ENCODE measurements around the gene HDAC4.
A peak's percentile ranks its signal among the peaks of the same experiment; 100 is the strongest.

Gene HDAC4

DNA sequence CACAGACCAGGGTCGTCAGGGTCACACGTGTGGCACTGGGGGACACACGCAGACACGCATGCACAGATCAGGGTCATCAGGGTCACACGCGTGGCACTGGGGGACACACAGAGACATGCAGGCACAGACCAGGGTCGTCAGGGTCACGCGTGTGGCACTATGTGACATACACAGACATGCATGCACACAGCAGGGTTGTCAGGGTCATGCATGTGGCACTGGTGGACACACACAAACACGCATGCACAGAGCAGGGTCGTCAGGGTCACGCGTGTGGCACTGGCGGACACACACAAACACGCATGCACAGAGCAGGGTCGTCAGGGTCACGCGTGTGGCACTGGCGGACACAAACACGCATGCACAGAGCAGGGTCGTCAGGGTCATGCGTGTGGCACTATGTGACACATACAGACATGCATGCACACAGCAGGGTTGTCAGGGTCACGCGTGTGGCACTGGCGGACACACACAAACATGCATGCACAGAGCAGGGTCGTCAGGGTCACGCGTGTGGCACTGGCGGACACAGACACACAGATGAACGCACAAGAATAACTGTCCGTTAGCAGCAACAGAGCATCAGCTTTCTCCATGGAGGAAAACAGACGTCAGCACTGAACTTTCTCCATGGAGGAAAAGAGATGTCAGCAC, 34.9 kb downstream of the HDAC4 start:
- DNase-seq = no peak

DNA sequence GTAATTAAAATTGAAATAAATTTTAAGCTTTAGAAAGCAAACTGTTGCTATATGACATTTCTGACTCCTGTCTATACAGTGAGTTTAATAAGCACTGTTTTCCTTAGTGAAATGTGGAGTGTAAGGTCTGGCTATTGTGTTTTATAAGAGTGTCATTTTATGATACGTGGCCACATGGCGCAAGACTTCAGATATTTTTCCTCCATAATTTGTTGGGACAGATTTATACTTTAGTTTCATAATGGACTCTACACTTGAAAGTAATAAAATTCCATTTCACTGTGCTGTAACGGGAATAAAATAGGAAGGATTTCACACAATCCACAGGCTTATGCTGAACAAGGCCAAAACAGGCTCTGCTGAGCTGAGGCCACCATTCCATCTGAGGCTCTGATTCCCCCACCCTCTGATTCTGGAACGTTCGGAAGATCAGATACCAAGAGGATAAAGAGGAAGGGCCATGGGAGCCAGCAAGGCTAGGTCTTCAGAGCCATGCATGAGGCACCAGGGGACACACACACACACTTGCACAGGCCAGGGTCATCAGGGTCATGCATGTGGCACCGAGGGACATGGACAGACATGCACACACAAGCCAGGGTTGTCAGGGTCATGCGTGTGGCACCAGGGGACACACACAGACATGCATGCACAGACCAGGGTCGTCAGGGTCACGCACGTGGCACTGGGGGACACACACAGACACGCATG, 35.6 kb downstream of the HDAC4 start:
- DNase-seq = no peak

DNA sequence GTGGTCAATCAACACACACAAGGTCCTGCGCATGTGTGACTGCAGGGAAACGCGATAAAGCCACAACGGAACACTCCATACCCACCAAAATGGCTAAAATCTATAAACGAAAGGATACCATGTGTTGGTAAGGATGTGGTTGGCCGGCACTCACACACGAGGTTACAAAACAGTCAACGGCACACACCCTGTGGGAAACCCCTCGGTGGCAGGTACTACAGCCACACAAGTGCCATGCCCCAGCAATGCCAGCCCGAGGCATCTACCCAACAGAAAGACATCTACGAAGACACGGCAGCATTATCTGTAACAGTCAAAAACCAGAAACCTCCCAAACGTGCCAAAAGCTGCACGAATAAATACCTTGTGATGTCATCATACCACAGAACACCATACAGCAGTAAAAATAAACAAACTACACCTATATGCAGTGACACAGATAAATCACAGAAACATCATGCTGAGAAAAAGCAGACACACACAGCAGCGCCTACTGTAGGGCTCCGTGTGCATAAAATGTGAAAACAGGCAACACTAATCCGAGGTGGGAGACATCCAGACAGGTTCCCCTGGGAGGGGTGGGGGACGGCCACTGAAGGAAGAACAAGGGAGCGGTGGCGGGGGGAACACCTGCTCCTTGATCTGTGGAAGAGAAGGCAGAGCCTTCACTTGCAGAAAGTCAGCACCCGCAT, 36.7 kb downstream of the HDAC4 start:
- DNase-seq = no peak

DNA sequence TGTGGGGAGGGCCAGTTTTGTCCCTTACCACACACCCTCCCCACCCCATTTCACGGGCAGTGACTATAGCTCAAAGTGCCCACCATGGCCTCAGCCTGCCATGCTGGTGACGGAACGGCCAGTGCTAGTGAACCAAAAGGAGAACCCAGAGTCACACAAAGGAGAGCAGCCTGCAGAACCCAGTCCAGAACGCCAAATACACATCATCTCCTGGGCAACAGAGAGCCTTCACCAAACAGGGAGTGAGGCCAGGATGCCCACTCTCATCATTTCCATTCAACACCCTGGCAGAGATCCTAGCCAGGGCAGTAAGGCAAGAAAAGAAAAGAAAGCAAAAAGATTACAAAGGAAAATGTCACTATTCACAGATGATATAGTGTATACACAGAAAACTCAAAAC, 38.3 kb downstream of the HDAC4 start:
- no peak for DNase-seq

DNA sequence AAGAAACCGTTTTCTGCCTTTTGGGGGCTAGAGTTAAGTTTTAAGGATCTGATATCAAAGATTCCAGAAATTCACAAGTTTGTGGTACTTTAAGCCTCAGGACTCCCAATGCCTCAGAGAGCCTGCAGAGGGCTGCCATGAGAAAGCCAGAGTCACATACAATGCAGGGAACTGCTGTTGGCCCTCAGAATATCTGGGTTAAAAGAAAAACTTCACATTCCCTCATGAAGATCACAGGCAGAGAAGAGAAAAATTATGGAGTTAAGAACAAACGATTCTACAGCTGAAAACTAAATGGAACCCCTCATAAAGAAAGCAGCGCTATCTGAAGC, 39.5 kb downstream of the HDAC4 start:
- DNase-seq = no peak

DNA sequence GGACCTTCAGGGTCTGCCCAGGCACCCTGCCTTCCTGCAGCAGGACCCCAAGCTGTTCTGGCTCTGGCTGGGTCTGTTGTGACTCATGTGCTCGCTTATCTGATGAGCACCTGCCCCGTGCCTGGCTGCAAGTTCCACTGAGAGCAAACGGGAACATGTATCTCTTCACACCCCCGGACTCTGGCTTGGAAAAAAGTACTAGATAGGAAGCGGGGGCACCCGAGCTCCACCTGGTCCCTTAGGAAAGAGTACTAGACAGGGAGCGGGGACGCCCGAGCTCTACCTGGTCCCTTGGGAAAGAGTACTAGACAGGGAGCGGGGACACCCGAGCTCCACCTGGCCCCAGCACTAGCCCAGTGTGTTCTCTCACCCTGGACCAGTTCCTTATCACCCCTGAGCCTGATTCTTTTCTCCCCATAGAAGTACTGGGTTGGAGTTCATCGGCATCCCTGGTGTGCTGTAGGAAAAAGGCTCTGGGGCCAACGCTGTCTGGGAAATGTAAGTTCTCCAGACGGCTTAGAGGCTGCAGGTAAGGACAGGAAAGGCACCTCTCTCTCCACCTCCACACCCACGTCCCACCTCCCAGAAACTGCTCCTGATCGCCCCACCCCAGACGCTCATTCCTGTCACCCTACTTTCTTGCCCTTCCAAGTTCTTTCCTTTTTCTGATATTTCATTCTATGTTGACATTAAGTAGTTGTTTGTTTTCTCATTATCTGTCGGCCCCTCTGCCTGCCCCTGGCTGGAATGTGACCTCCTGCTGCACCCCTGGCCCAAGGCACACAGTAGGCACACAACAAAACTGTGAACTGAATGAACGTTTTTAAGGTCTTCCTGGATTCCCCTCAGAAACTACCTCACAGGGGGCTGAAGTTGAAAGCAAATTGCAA, 40.2 kb downstream of the HDAC4 start:
- no peak for DNase-seq

DNA sequence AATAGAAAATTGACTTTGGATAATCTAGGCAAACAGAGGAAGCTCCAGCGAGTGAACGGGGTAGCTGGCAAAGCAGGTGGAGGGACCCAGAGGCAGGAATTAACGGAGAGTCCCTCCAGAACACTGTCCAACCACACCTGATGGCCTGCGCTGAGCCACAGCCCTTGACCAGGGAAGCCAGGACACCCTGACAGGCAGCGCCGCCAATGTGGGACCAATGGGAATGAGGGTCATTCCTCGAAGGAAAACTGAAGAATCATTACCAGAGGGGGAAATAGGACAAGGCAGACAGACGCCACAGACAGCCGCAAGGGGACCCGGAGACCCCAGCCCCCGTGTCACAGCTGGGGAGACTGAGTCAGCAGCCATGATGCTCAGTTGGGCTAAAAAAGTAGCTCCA, 40.8 kb downstream of the HDAC4 start:
- DNase-seq = no peak

DNA sequence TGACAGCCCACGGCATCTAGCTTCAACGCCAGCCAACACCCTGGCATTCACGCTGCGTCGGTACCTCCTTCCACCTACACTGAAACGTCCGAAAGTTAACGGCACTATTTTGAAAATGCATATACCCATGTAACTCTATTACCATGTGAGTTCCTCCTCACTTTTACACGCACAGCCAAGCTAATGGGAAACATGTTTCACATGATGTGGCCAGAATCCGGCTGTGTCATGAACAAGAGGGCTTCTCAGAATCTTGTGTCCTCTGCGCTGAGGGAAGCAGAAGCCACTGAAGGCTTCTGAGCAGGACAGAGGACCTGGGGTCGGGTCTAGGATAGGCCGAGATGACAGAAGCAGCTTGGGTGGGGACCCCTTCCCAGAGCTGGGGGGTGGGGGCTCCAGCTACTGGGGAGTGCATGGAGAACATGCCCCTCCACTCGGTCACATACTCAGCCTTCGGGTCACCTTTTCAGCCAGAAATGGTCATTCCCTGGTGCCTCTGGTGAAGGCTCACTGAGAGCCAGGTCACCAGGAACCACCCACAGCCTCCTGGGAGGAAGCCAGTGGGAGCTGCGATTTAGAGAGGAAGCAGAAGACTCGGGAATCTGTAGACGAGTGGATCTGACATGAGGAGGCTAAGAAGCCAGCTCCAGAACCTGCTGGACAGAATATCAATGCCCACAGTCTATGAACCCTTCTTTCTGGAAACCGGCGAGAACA, 41.5 kb downstream of the HDAC4 start:
- DNase-seq = no peak

DNA sequence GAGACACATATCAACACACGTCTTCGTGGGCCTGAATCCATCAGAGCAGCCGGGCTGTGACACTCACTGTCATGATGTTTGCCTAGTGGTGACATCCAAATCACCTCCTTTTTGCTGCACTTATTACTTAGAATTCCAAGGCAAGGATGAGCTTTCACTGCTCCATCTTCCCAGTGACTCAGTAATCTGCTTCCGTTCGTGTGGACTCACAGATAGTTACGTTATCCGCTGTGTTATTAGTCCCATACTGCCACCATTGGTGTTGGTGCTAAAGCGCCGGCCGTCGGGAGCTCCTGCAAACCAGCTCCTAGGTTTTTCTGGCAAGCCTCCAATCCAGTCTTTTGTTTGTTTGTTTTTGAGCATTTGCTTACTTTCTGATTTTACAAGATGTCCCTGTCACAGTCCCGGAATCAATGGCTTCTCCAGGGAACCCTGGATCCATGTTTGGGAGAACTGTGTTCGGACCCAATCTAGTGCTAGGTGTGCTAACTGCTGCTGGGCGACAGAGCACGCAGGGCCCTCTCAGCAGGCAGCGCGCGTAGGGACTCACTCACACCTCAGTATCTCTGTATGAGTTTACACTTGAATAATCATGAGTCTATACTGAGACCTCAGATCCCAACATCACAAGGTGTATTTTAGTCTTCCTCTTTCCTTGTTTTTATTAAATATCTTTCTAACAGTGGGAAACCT, 42.6 kb downstream of the HDAC4 start:
- DNase-seq = peak; percentile 71

DNA sequence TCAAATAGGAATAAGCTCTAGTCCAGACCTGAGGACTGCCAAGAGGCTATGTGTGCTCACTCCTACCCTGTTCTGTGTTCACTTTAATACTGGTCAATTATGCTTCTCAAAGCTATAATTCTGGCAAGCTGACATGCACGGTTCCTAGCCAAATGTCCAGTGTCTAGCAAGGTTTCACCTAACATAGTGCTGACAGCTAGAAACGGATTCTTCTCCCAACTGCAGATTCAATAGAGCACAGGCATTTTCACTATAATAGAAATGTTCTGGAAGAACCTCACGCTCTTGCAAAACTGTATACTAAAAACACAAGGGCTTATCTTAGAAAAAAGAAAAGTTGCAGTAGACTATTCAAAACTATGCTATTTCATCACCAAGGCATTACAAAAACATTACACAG, 45.1 kb downstream of the HDAC4 start:
- no peak for DNase-seq

DNA sequence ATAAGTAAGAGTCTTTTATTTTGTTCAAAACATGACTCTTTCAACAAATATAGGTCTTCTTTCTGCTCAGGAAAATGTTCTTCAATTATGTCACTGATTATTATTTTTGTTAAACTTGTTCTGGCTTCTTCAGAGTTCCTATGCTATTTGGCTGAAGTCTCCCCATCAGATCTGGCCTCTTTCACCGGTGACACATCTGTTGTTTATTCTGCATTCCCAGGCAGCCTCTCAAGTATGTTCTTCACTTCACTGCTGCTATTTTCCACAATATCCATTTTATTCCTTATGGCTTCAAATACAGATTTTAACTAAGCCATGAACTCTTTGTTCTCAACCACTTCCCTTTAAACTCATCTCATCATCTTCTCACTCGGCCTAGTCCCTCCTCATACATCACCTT, 45.7 kb downstream of the HDAC4 start:
- no peak for DNase-seq

DNA sequence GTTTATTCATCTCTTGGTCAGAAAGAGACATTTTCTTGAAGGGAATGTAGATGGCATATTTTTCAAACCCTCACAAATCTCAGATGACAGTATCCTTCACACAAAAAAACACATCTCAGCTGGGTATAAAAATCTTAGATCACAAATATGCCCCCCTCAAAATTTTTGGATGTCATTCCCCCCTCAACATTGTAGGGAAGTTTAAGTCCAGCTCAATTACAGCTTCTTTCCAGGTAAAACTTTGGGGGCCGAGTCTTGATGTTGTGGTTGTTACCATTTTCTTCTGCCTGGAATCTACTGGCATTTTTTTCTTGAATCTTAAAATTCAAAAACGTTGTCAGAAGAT, 46.1 kb downstream of the HDAC4 start:
- DNase-seq = no peak

DNA sequence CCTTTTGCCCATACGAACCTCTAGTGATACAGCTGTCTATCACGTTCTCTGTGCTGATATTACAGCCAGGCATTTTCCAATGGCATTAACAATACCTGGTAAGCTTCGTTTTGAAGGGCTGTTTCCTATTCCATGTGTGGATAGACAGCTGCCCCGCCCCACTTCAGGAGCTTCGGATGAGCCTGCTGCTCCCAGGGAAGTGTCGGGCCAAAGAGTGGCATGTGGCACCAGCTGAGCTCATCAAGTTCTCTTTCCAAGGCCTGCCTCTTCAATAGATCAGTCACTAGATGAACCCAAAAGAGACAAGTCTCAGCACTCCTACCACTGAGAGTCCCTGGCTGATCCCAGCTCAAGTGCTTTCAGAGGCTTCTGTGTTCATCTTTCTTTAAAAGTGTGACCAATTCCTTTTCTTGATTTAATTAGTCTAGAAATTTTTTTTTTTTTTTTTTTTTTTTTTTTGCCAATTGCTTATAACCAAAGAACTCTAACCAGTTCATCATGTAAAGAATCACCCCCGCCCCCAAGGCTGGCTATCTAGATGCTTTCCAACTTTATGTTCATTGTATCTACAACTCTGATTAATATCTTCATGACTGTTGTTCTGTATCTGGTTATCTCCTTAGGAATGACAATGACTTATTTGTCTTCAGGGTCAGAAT, 46.6 kb downstream of the HDAC4 start:
- DNase-seq = no peak

DNA sequence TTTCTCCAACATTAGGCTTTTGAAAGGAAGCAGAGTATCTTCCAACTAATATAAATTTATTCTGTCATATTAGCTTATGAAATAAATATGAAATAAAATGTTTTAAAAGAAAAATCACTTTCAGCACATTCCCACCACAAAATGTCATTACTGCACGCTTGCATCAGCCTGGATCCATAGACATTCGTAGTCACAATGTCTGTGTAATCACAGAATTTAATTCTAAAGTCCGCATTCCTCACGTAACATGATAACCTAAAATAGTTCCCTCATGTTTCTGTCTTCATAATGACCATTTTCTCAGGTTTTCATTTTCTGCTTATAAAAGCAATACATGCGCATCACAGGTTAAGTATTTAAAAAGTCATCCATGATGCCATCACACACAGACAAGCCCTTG, 47.1 kb downstream of the HDAC4 start:
- no peak for DNase-seq

DNA sequence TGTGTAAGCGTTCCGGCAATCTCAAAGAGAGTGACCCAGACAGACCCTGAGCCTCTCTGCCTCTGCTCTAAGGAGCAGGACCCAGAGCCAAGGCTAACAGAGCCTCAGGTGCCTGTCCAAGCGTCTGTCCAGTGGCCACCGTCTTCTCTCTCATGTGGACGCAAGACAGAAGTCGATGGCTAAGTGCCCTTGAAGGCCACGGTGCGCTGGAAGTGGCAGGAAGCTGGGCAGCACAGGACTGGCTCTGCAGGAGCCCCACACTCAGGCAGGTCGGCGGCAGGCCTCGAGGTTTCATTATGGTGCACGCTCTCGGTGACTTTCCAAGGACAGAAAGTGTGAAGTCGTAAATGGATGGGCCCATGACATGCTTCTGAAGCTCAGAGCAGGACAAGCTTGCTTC, 49.1 kb downstream of the HDAC4 start:
- no peak for DNase-seq

DNA sequence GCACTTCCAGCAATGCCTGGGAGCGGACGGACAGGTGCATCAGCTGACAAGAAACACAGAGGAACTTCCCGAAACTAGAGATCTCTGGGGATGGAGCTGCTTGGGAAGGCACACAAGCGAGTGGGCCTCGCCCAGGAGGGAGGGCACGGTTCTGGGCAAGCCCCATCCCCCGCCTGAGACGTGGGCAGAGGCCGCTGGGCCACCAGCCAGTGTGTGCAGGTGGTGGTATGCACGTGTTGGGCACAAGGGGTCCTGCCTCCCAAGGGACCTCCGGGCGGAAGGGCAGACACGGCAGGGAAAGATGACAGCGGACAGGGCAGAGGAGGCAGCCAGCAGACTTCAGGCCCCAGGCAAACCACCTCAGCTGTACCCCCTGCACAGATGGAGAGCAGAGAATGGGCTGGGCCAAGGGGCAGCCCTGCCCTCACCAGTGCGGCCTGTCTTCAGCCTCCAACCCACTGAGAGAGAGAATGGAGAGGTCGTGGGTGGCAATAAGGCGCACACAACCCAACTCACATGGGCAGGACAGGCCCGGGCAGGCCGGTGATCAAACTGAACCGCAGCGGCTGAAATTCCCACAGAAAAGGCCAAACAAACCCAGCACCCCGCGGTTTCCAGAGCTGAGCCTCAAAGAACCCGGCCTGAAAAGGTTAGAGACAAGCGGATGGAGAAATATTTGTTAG, 51.2 kb downstream of the HDAC4 start:
- no peak for DNase-seq

DNA sequence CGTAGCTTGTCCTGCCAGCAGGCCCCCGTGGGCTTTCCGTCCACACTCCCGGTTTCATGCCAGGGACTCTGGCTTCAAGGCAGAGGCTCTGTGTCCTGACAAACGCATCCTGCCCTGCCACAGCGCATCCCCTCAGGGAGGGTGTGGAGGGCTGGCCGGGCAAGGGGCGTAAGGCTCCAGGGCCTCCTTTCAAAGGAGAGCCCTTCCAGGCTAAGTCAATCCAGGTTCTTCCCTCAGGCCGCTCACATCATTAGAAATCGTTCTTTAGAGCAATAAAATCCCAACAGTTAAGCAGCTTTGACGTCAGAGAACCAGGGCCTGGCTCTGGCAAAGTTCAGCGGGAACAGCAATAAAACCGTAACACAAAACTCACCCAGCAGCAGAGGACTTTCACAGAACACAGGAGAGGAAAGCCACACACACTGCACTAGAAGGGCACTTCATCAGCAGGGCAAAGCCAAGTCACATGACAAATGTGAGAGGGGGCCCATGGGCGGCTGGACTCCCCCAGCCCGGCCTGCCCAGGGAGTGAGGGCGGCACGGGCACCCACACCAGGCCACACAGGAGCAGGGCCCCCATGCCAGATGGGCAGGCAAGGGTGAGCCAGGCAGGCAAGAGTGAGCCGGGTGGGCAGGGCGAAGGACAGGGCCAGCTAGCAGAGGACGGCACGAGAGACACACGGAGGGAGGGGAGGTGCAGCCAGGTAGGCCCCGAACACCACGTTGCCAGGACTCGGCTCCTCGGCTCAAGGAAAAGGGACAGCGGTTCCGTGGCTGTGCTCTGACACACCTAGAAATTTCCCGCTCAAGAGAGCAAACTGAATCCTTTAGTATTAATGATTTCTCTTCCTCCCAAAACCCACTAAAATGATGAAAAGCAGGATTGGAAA, 52.0 kb downstream of the HDAC4 start:
- DNase-seq = no peak

DNA sequence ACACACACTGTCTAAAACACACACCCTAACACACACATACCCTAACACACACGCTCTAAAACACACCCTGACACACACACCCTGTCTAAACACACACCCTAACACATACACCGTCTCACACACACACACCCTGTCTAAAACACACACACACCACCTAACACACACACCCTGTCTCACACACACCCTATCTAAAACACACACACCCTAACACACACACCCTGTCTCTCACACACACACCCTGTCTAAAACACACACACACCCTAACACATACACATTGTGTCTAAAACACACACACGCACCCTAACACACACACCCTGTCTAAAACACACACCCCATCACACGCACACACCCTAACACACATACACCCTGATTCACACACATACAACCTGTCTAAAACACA, 54.1 kb downstream of the HDAC4 start:
- no peak for DNase-seq

DNA sequence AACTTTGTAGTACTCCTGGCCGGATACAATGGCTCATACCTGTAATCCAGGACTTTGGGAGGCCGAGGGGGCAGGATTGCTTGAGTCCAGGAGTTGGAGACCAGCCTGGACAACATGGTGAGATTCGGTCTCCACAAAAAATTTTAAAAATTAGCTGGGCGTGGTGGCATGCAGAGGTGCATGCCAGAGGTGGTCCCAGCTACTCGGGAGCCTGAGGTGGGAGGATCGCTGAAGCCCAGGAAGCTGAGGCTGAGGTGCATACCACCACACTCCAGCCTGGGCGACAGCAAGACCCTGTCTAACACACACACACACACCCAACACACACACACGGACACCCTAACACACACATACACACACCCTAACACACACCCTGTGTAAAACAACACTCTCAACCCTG, 55.6 kb downstream of the HDAC4 start:
- no peak for DNase-seq

DNA sequence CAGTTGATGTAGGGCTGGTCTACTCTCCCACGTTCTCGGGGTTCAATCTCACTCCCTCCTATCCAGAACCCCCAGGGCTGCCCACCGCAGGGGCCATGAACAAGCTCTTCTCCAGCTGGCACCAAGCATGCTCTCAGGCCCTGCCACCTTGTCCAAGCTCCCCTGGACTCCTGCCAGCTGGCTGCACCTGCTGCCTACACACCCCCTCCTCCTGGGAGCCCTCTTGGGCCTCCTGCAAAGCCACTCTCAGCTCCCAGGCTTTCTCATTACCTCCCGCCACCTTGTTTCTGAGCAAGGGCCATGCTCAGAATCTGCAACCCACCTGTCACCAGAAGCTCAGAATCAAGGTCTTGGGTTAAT, 56.0 kb downstream of the HDAC4 start:
- peak; percentile 66 for DNase-seq
